ENCODE results near the gene LENG9.

The LENG9 gene

GRCh38 chr19:54473892-54474372, 10.4 kb upstream of the LENG9 start:
- no peaks in the 10 kb centered on the region for H3K36me3 ChIP-seq (ENCODE audit: insufficient read depth, low read length)
- no peaks in the 10 kb centered on the region for H4K20me1 ChIP-seq (ENCODE audit: insufficient read depth, low read length)
- no peaks in the 10 kb centered on the region; the same call in 1 of the 2 replicates for H3K27me3 ChIP-seq (ENCODE audit: insufficient read depth, low read length)
- H3K9me3 ChIP-seq (ENCODE audit: low read length): no peaks in the 10 kb centered on the region
- H2AFZ ChIP-seq (ENCODE audit: low read length): no peak overlapping the region
- no peak overlapping the region for H3K27ac ChIP-seq (ENCODE audit: low read depth, low read length, poor library complexity, severe bottlenecking)
- no peaks in the 10 kb centered on the region for H3K9me2 ChIP-seq (ENCODE audit: low read depth, low read length)
- no peak for TF ChIP-seq EZH2 (IDR thresholded peaks at IDR 0.05; ENCODE audit: borderline replicate concordance, low read length)
- TF ChIP-seq, protein P1, sequence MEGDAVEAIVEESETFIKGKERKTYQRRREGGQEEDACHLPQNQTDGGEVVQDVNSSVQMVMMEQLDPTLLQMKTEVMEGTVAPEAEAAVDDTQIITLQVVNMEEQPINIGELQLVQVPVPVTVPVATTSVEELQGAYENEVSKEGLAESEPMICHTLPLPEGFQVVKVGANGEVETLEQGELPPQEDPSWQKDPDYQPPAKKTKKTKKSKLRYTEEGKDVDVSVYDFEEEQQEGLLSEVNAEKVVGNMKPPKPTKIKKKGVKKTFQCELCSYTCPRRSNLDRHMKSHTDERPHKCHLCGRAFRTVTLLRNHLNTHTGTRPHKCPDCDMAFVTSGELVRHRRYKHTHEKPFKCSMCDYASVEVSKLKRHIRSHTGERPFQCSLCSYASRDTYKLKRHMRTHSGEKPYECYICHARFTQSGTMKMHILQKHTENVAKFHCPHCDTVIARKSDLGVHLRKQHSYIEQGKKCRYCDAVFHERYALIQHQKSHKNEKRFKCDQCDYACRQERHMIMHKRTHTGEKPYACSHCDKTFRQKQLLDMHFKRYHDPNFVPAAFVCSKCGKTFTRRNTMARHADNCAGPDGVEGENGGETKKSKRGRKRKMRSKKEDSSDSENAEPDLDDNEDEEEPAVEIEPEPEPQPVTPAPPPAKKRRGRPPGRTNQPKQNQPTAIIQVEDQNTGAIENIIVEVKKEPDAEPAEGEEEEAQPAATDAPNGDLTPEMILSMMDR (IDR thresholded peaks at IDR 0.05; ENCODE audit: low read length): no peak
- no peak overlapping the region for H3K4me3 ChIP-seq (ENCODE audit: low read depth, low read length, poor library complexity, severe bottlenecking)
- H3F3A ChIP-seq (ENCODE audit: insufficient read depth, low read length): no peaks in the 10 kb centered on the region
- no peak overlapping the region for H3K9ac ChIP-seq (ENCODE audit: low read length)
- H3K4me1 ChIP-seq (ENCODE audit: insufficient read depth, low read length, severe bottlenecking): no peaks in the 10 kb centered on the region
- H3K79me2 ChIP-seq (ENCODE audit: insufficient read depth, low read length): no peaks in the 10 kb centered on the region
- H3K4me2 ChIP-seq (ENCODE audit: low read length): no peak overlapping the region

DNA sequence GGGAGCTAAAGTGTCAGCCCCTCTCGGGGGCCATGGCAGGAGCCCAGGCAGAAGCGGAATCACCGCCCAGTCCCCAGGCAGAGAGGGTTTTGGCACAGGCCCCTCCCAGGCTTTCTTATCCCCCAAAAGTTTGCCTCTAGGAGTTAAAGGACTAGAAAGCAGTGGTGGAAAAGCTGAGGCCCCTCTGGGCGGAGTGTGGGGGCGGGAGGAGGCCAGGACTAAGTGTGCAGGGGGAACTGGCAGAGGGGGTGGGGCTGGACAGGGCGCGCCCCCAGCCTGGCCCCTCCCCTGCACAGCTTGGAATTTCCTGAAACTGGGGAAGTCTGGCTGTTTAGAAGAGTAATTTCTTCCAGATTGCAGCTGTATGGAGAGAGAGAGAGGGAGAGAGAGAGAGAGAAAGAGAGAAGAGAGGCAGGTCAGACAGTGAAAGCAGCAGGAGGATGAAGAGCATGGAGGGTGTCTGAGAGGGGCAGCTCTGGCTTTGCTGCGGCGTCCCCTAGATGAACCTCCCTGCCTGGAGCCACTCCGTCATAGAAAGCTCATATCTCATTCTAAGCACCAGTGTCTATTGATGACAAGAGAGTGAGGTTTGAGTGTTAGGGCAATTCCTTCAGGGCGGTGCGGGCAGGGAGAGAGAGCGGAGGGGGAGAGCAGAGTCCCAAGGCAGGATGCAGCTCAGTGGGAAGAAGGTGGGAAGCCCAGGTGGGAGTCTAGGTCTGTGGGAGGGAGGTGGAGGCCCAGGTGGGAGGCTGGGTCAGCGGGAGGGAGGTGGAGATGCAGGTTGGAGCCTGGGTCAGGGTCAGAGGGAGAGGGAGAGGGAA, 9.7 kb upstream of the LENG9 start, which contains the start of gene CDC42EP5:
Gene CDC42EP5 (minus strand): TSS at position 226 of the 821 bp plus-strand sequence. CDS start 7,749 bp downstream, outside the sequence.
- H3K9ac ChIP-seq (ENCODE audit: low read length): no peak within 1 kb of the TSS
- no peaks in the 10 kb centered on the region for H4K20me1 ChIP-seq (ENCODE audit: insufficient read depth, low read length)
- no peak within 1 kb of the TSS for H3K4me3 ChIP-seq (ENCODE audit: low read depth, low read length, poor library complexity, severe bottlenecking)
- H3K36me3 ChIP-seq (ENCODE audit: insufficient read depth, low read length): no peaks in the 10 kb centered on the region
- H3K9me2 ChIP-seq (ENCODE audit: low read depth, low read length): no peaks in the 10 kb centered on the region
- no peak for TF ChIP-seq EZH2 (IDR thresholded peaks at IDR 0.05; ENCODE audit: borderline replicate concordance, low read length)
- TF ChIP-seq, protein P1 (IDR thresholded peaks at IDR 0.05; ENCODE audit: low read length): no peak
- H3K9me3 ChIP-seq (ENCODE audit: low read length): no peaks in the 10 kb centered on the region
- H3K79me2 ChIP-seq (ENCODE audit: insufficient read depth, low read length): no peaks in the 10 kb centered on the region
- H3F3A ChIP-seq (ENCODE audit: insufficient read depth, low read length): no peaks in the 10 kb centered on the region
- H3K4me2 ChIP-seq (ENCODE audit: low read length): no peak within 1 kb of the TSS
- no peaks in the 10 kb centered on the region; the same call in 1 of the 2 replicates for H3K27me3 ChIP-seq (ENCODE audit: insufficient read depth, low read length)
- no peak within 1 kb of the TSS for H2AFZ ChIP-seq (ENCODE audit: low read length)
- H3K27ac ChIP-seq (ENCODE audit: low read depth, low read length, poor library complexity, severe bottlenecking): no peak within 1 kb of the TSS
- H3K4me1 ChIP-seq (ENCODE audit: insufficient read depth, low read length, severe bottlenecking): no peaks in the 10 kb centered on the region

GRCh38 chr19:54470991-54471782, 7.6 kb upstream of the LENG9 start:
- no peak overlapping the region for H3K4me3 ChIP-seq (ENCODE audit: low read depth, low read length, poor library complexity, severe bottlenecking)
- no peak overlapping the region for H3K9ac ChIP-seq (ENCODE audit: low read length)
- H3K4me2 ChIP-seq (ENCODE audit: low read length): no peak overlapping the region

More at GRCh38 chr19:54470991-54471782, 7.6 kb upstream of the LENG9 start:
- Histone ChIP-seq H2AFZ (ENCODE audit: low read length) (no peak overlapping the region), H3F3A (ENCODE audit: insufficient read depth, low read length) (no peaks in the 10 kb centered on the region), H4K20me1 (ENCODE audit: insufficient read depth, low read length) (no peaks in the 10 kb centered on the region), H3K9me3 (ENCODE audit: low read length) (no peaks in the 10 kb centered on the region), H3K27me3 (ENCODE audit: insufficient read depth, low read length) (no peaks in the 10 kb centered on the region), H3K9me2 (ENCODE audit: low read depth, low read length) (no peaks in the 10 kb centered on the region), H3K27ac (ENCODE audit: low read depth, low read length, poor library complexity, severe bottlenecking) (no peak overlapping the region), H3K79me2 (ENCODE audit: insufficient read depth, low read length) (no peaks in the 10 kb centered on the region), H3K4me1 (ENCODE audit: insufficient read depth, low read length, severe bottlenecking) (no peaks in the 10 kb centered on the region), H3K36me3 (ENCODE audit: insufficient read depth, low read length) (no peaks in the 10 kb centered on the region)
- no peak for TF ChIP-seq EZH2 (IDR thresholded peaks at IDR 0.05; ENCODE audit: borderline replicate concordance, low read length)
- TF ChIP-seq, protein P1 (IDR thresholded peaks at IDR 0.05; ENCODE audit: low read length): no peak

Measured in OCI-LY1 (cell line).